Measurements from ENCODE around the gene WWC2.

- TF ChIP-seq EZH2phosphoT487 (IDR thresholded peaks at IDR 0.05; ENCODE audit: insufficient read depth, low read depth) (no peak), EZH2 (IDR thresholded peaks at IDR 0.05; ENCODE audit: insufficient read depth, poor library complexity, severe bottlenecking) (no peak)
Observed at GRCh38 chr4:183157215-183157614, 58.2 kb downstream of the WWC2 start.
